Fibroblast of the aortic adventitia (primary cell): ENCODE results near the gene SMOC2. TPM values are rescaled to one million over a fixed set of nuclear protein-coding genes. Genes with fewer than 3 reads are reported as not detected.

Source experiments
- DNase-seq: peaks from one replicate; pipeline ENCODE4 v3.0.0-alpha.2; 2010; ENCODE audit warnings: low read depth
- H3K4me3 ChIP-seq: 2 replicates; pipeline ENCODE4 v1.5.1; 2011; ENCODE audit warnings: low read depth, mild to moderate bottlenecking, control low read depth, low read length, moderate library complexity
- CTCF ChIP-seq: IDR thresholded peaks from 2 replicates; pipeline ENCODE4 v1.5.1; 2011; ENCODE audit warnings: mild to moderate bottlenecking, low read length, control low read depth, inconsistent platforms; ENCODE audit not compliant: insufficient read depth
- total RNA-seq: library from RNA; depleted of rRNA; stranded (reverse); fragments of >200 nt; gene quantifications from 2 replicates; pipeline ENCODE4 v1.2.3, GENCODE V29; 2012; ENCODE audit warnings: low replicate concordance

Gene SMOC2
- total RNA-seq, 1 donor: 0.09 TPM

DNA sequence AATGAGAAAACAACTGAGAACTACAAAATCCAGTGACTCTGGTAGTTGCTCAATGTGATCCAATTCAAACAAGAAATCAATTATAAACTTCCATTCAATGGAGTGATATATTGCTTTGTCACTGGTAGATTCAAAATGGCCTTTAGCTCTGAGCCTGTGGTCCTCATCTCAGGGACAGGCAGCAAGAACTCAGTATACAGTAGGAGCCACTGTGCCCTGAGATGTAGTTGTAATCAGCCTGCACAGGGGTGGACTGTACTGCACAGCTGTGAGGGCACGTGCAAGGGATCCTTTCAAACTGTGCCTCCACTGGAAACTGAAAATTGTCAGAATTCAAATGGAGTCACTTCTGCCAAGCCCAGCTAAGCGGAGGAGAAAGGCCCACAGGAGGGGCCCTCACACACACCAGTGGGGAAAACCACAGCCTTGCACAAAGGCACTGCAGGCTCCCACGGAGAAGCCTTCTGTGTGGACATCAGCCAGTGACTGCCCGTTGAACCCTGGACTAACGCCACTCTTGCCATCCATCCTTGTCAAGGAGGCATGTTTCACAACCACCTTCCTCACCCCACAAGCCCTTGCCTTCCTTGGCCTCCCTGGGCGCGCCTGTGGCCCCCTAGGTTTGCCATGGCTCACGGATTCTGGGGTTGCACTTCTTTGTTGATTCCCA lies 186.7 kb downstream of the SMOC2 start:
- TF ChIP-seq CTCF: no peak
- DNase-seq: no peak
- no peak overlapping the region for H3K4me3 ChIP-seq

DNA sequence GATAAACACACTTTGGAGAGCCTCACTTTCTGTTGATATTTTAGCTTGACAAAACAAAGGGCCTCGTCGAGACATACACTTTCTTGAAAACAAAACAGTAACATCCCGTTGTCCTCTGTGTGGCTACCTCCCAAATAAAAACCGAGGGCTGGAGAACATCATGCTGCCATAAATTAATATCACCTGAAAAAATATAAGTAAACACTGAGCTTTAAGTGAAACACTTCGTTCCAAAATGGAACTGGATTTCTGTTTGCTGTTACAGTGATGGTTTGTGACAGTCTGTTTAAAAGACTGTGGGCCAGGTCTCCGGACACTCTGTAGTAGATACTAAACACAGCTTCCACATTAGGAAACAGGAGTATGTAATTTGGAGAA lies 187.2 kb downstream of the SMOC2 start:
- H3K4me3 ChIP-seq: no peak overlapping the region
- no peak for DNase-seq
- TF ChIP-seq CTCF: no peak

DNA sequence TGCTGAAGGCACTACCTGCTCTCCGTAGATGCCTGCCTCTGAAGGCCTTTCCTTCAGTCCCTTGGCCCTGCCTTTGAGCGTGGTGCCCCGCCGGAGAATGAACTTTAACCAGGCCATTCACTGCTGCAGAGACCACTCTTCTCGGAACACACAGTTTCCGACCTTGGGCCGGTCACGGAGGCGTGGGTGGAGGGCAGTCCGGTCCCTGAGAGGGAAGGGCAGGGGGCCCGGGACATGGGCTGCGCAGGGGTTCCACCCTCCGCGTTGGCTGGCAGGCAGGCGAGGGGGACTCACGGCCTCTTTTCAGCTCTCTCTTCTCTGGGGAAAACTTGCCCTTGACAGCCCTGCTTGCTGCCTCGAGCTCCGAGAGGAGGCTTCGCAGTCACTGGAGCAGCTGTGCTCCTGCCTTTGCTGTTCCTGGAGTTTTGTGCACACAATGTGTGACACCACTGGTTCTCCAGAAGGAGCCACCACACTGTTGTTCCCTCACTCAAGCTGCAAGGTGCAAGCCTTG lies 187.8 kb downstream of the SMOC2 start:
- TF ChIP-seq CTCF: no peak
- no peak for DNase-seq
- no peak overlapping the region for H3K4me3 ChIP-seq

DNA sequence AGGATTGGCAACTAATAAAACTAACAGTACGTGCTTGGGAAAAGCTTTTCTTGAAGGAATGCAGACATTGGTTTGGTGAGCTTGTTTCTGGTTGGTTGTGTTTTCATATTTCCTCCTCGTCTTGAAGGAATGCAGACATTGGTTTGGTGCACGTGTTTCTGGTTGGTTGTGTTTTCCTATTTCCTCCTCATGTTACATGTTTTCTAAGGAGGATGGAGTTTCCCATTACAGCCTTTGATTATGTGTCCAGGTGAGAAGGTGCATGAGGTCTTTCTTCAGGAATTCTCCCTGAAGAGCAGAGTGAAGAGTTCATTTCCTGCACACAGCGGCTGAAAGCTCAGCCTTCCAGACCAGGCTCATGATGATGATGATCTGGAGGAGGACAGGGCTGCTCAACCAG lies 190.6 kb downstream of the SMOC2 start:
- DNase-seq: no peak
- H3K4me3 ChIP-seq: no peak overlapping the region
- no peak for TF ChIP-seq CTCF

- no peak for TF ChIP-seq CTCF
- no peak overlapping the region for H3K4me3 ChIP-seq
- no peak for DNase-seq
These were observed 191.7 kb downstream of the SMOC2 start for GRCh38 chr6:168632694-168633093.

DNA sequence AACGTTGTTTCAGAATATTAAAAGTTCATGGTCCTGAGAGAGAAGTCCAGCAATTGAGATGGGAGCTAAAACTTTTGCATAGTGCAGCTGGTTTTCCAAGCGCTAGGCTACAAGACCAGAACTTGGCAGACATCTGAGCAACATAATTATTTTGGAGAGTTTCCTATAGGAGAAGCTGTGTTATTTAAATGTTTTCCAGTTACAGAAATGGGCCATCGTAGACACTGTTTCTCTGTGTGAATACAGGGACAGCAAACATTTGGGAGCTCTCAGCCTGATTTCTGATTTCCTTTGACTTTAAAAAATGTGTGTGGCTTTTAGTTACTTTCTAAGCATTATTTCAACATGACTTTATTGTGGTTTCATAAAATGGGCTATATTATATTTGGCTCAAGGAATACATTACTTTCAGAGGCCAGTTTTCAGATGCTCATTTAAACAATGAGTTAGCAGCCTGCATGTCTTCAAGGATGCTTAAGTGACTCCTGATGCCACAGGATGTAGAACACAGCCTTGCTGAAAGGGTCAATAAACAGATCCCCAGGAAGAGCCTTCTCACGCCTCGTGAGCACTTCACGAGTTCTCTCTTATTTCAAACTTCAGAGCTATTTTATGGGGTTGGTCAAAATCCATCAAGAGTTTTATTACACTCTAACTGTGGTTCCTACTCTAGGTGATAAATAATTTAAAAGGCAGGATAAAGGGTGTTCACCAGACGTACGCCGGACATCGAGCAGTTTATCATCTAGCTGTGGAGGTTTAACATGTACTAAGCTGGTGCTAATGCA lies 193.8 kb downstream of the SMOC2 start:
- H3K4me3 ChIP-seq: no peak overlapping the region
- DNase-seq: peak; percentile 6
- no peak for TF ChIP-seq CTCF
